Liver (tissue), 9 donors: ENCODE measurements around the gene MSMO1. TPM values are rescaled to one million over a fixed set of nuclear protein-coding genes. Genes with fewer than 3 reads are reported as not detected.

Source experiments
- DNase-seq: peaks from one replicate; pipeline ENCODE4 v3.0.0-alpha.2; 2017; ENCODE audit warnings: low spot score
- H3K27ac ChIP-seq, 2 donors: one replicate each; pipeline ENCODE4 v1.7.0; 2013; ENCODE audit warnings: inconsistent platforms in 2 of 2, low read length in 2 of 2, control low read depth in 1 of 2, low read depth in 1 of 2, mild to moderate bottlenecking in 1 of 2
- H3K27me3 ChIP-seq, 4 donors: one replicate each; pipeline versions ENCODE4 v1.6.1 to v1.7.0; 2013; ENCODE audit warnings: low read length in 3 of 4, inconsistent platforms in 1 of 4, mild to moderate bottlenecking in 1 of 4, moderate library complexity in 1 of 4; ENCODE audit not compliant: control insufficient read depth in 4 of 4, insufficient read depth in 4 of 4
- H3K36me3 ChIP-seq, 4 donors: one replicate each; pipeline versions ENCODE4 v1.6.1 to v1.7.0; 2013; ENCODE audit warnings: low read length in 3 of 4, mild to moderate bottlenecking in 3 of 4, low read depth in 1 of 4, moderate library complexity in 1 of 4; ENCODE audit not compliant: control insufficient read depth in 4 of 4, insufficient read depth in 3 of 4
- H3K4me1 ChIP-seq, 4 donors: one replicate each; pipeline versions ENCODE4 v1.6.1 to v1.7.0; 2013; ENCODE audit warnings: low read length in 3 of 4, mild to moderate bottlenecking in 3 of 4, moderate library complexity in 1 of 4; ENCODE audit not compliant: control insufficient read depth in 4 of 4, insufficient read depth in 4 of 4
- H3K4me3 ChIP-seq, 3 donors: one replicate each; pipeline versions ENCODE4 v1.6.1 to v1.7.0; 2013; ENCODE audit warnings: low read length in 3 of 3, control low read depth in 1 of 3, low read depth in 1 of 3, mild to moderate bottlenecking in 1 of 3
- H3K9ac ChIP-seq, 2 donors: one replicate each; pipeline ENCODE4 v1.7.0; 2013; ENCODE audit warnings: low read length in 2 of 2, mild to moderate bottlenecking in 2 of 2, moderate library complexity in 2 of 2, control low read depth in 1 of 2, low read depth in 1 of 2
- H3K9me3 ChIP-seq, 4 donors: one replicate each; pipeline versions ENCODE4 v1.6.1 to v1.7.0; 2013; ENCODE audit warnings: low read length in 3 of 4; ENCODE audit not compliant: control insufficient read depth in 4 of 4
- EGR1 ChIP-seq, 2 donors: IDR thresholded peaks; 2 replicates each; pipeline ENCODE4 v1.6.1; 2016 to 2018; ENCODE audit warnings: antibody characterized with exemption in 2 of 2, low read depth in 2 of 2
- FOXA1 ChIP-seq: IDR thresholded peaks from 2 replicates; pipeline ENCODE4 v1.6.1; 2016; ENCODE audit warnings: antibody characterized with exemption
- FOXA2 ChIP-seq: IDR thresholded peaks from 2 replicates; pipeline ENCODE4 v1.6.1; 2016; ENCODE audit warnings: antibody characterized with exemption
- GABPA ChIP-seq, 2 donors: IDR thresholded peaks in 1 of 2; conservative IDR thresholded peaks in 1 of 2; 2 replicates each; pipeline ENCODE4 v1.6.1; 2016; ENCODE audit warnings: antibody characterized with exemption in 2 of 2, mild to moderate bottlenecking in 1 of 2, moderate library complexity in 1 of 2
- HNF4A ChIP-seq, 2 donors: conservative IDR thresholded peaks; 2 replicates each; pipeline ENCODE4 v1.6.1; 2016; ENCODE audit warnings: antibody characterized with exemption in 2 of 2, mild to moderate bottlenecking in 2 of 2
- HNF4G ChIP-seq: IDR thresholded peaks from 2 replicates; pipeline ENCODE4 v1.6.1; 2016; ENCODE audit warnings: antibody characterized with exemption
- JUND ChIP-seq, 2 donors: IDR thresholded peaks; 2 replicates each; pipeline ENCODE4 v1.6.1; 2016; ENCODE audit warnings: antibody characterized with exemption in 2 of 2
- MAX ChIP-seq: IDR thresholded peaks from 2 replicates; pipeline ENCODE4 v1.6.1; 2016; ENCODE audit warnings: antibody characterized with exemption
- RAD21 ChIP-seq, 2 donors: IDR thresholded peaks; 2 replicates each; pipeline ENCODE4 v1.6.1; 2016; ENCODE audit warnings: antibody characterized with exemption in 2 of 2, mild to moderate bottlenecking in 2 of 2
- REST ChIP-seq: IDR thresholded peaks from 2 replicates; pipeline ENCODE4 v1.6.1; 2016; ENCODE audit warnings: antibody characterized with exemption, mild to moderate bottlenecking
- RXRA ChIP-seq, 2 donors: IDR thresholded peaks; 2 replicates each; pipeline ENCODE4 v1.6.1; 2017 to 2018; ENCODE audit warnings: antibody characterized with exemption in 2 of 2, mild to moderate bottlenecking in 1 of 2
- SP1 ChIP-seq: IDR thresholded peaks from 2 replicates; pipeline ENCODE4 v1.6.1; 2018; ENCODE audit warnings: antibody characterized with exemption, mild to moderate bottlenecking
- TAF1 ChIP-seq: conservative IDR thresholded peaks from 2 replicates; pipeline ENCODE4 v1.6.1; 2016; ENCODE audit warnings: antibody characterized with exemption, mild to moderate bottlenecking
- YY1 ChIP-seq: IDR thresholded peaks from 2 replicates; pipeline ENCODE4 v1.6.1; 2016; ENCODE audit warnings: antibody characterized with exemption, mild to moderate bottlenecking
- WGBS: extraction: QIAGEN DNeasy Blood & Tissue Kit; methylation state at CpG from one replicate; pipeline ENCODE4 v1.1.7; 2013; 5-methylcytosine and 5-hydroxymethylcytosine counted together
- polyA plus RNA-seq, 2 donors: library from polyadenylated mRNA; stranded (reverse) in 1 of 2; unstranded in 1 of 2; fragments of 200-250 nt in 1 of 2; fragments of >200 nt in 1 of 2; fragmentation: Nextera tagmentation in 1 of 2; extraction: Ambion mirVana in 1 of 2; gene quantifications; one replicate each; pipeline versions ENCODE4 v1.2.1 to v1.2.3, GENCODE V29; 2013 to 2015
- total RNA-seq, 2 donors: library from RNA; depleted of rRNA; stranded (reverse); fragments of >200 nt; gene quantifications; one replicate each; pipeline ENCODE4 v1.2.3, GENCODE V29; 2014
- TF ChIP-seq, protein P1 (sequence below): IDR thresholded peaks from 2 replicates; pipeline ENCODE4 v1.6.1; 2016; ENCODE audit warnings: antibody characterized with exemption
- TF ChIP-seq, protein P2 (sequence below): fragments of 150-350 bp; IDR thresholded peaks from 2 replicates; pipeline ENCODE4 v1.5.1; 2017; ENCODE audit warnings: improper control_type of control experiment, low read depth, low read length; ENCODE audit not compliant: missing input control
- TF ChIP-seq, protein P3 (sequence below): IDR thresholded peaks from 2 replicates; pipeline ENCODE4 v1.6.1; 2016; ENCODE audit warnings: antibody characterized with exemption
- donor health status: healthy.
- donor health status: healthy.
- donor health status: healthy.
- donor health status: healthy.
- donor health status: healthy.

The MSMO1 gene
- total and polyA plus RNA-seq, 4 donors = 153 to 721 (median 326) TPM

- Histone ChIP-seq H3K9me3 (no peaks in the 10 kb centered on the region), H3K27ac (no peak overlapping the region), H3K4me3 (no peak overlapping the region), H3K9ac (no peak overlapping the region), H3K4me1 (peaks cover 0 to 3% (median under 1%) of the 10 kb centered on the region in 4 donors), H3K27me3 (no peaks in the 10 kb centered on the region), H3K36me3 (no peaks in the 10 kb centered on the region)
- 85% methylated on average over 3 of the region's 3 CpGs for WGBS
- TF ChIP-seq RAD21 (IDR thresholded peaks at IDR 0.05) (no peak), EGR1 (IDR thresholded peaks at IDR 0.05; ENCODE audit: low read depth in 2 of 2) (no peak), YY1 (no peak), TAF1 (no peak), MAX (no peak), GABPA (IDR thresholded peaks at IDR 0.05 in 1 of 2, conservative IDR thresholded peaks at IDR 0.05 in 1 of 2) (no peak), FOXA1 (no peak), FOXA2 (no peak), HNF4G (no peak), REST (no peak), RXRA (IDR thresholded peaks at IDR 0.05) (no peak), JUND (IDR thresholded peaks at IDR 0.05) (no peak), SP1 (no peak), HNF4A (conservative IDR thresholded peaks at IDR 0.05) (no peak)
- TF ChIP-seq, protein P1, sequence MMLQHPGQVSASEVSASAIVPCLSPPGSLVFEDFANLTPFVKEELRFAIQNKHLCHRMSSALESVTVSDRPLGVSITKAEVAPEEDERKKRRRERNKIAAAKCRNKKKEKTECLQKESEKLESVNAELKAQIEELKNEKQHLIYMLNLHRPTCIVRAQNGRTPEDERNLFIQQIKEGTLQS = no peak
- TF ChIP-seq, protein P2, sequence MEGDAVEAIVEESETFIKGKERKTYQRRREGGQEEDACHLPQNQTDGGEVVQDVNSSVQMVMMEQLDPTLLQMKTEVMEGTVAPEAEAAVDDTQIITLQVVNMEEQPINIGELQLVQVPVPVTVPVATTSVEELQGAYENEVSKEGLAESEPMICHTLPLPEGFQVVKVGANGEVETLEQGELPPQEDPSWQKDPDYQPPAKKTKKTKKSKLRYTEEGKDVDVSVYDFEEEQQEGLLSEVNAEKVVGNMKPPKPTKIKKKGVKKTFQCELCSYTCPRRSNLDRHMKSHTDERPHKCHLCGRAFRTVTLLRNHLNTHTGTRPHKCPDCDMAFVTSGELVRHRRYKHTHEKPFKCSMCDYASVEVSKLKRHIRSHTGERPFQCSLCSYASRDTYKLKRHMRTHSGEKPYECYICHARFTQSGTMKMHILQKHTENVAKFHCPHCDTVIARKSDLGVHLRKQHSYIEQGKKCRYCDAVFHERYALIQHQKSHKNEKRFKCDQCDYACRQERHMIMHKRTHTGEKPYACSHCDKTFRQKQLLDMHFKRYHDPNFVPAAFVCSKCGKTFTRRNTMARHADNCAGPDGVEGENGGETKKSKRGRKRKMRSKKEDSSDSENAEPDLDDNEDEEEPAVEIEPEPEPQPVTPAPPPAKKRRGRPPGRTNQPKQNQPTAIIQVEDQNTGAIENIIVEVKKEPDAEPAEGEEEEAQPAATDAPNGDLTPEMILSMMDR = no peak
- TF ChIP-seq, protein P3, sequence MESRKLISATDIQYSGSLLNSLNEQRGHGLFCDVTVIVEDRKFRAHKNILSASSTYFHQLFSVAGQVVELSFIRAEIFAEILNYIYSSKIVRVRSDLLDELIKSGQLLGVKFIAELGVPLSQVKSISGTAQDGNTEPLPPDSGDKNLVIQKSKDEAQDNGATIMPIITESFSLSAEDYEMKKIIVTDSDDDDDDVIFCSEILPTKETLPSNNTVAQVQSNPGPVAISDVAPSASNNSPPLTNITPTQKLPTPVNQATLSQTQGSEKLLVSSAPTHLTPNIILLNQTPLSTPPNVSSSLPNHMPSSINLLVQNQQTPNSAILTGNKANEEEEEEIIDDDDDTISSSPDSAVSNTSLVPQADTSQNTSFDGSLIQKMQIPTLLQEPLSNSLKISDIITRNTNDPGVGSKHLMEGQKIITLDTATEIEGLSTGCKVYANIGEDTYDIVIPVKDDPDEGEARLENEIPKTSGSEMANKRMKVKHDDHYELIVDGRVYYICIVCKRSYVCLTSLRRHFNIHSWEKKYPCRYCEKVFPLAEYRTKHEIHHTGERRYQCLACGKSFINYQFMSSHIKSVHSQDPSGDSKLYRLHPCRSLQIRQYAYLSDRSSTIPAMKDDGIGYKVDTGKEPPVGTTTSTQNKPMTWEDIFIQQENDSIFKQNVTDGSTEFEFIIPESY = no peak
- DNase-seq = no peak
Measured at GRCh38 chr4:165384186-165384585, 56.7 kb downstream of the MSMO1 start.

DNA sequence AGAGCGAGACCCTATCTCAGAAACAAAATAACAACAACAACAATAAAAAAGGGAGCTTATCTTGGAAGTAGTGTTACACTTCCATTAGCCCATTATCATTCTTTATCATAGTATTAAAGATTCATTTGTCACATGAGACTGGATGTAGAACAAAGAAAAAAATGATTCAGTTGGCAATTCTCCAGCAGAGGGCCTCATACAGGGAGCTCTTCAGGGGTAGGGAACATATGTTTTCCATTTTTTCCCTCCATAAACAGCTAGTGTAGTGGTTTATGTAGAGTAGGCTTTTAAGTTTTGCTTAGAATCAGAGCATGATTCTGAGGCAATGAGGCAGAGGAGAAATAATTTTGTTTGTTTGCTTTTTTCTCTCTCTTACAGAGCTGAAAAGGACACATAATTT is 57.1 kb downstream of the MSMO1 start:
- no peaks in the 10 kb centered on the region for H3K27me3 ChIP-seq
- no peaks in the 10 kb centered on the region for H3K36me3 ChIP-seq
- peaks cover 0 to 1% (median 0%) of the 10 kb centered on the region in 4 donors for H3K4me1 ChIP-seq
- TF ChIP-seq, protein P2 = no peak
- TF ChIP-seq JUND (IDR thresholded peaks at IDR 0.05) (no peak), REST (no peak), TAF1 (no peak), HNF4A (conservative IDR thresholded peaks at IDR 0.05) (no peak), RXRA (IDR thresholded peaks at IDR 0.05) (no peak)
- no peaks in the 10 kb centered on the region for H3K9me3 ChIP-seq
- 94% methylated on average over 1 of the region's 1 CpG for WGBS
- H3K4me3 ChIP-seq = no peak overlapping the region
- H3K27ac ChIP-seq = no peak overlapping the region
- no peak overlapping the region for H3K9ac ChIP-seq
- no peak for DNase-seq
